Ovary (tissue), 9 donors: ENCODE measurements around the gene RPS23. TPM values are rescaled to one million over a fixed set of nuclear protein-coding genes. Genes with fewer than 3 reads are reported as not detected.

ENCODE experiments used
- DNase-seq, 5 donors: peaks; one replicate each; pipeline ENCODE4 v3.0.0-alpha.2; 2019 to 2020
- H3K27ac ChIP-seq, 2 donors: fragments of 200-600 bp; one replicate each; pipeline versions ENCODE4 v1.5.1 to v1.8.0; 2019 to 2022
- H3K27me3 ChIP-seq: fragments of 200-600 bp; one replicate; pipeline ENCODE4 v1.8.0; 2022
- H3K36me3 ChIP-seq: fragments of 200-600 bp; sonication (generic); one replicate; pipeline ENCODE4 v1.5.1; 2019
- H3K4me1 ChIP-seq: one replicate; pipeline ENCODE4 v1.8.1; 2013; ENCODE audit warnings: mild to moderate bottlenecking, moderate library complexity; ENCODE audit not compliant: insufficient read depth
- H3K4me3 ChIP-seq: fragments of 200-600 bp; sonication (generic); one replicate; pipeline ENCODE4 v1.5.1; 2017
- H3K9me3 ChIP-seq, 2 donors: fragments of 200-600 bp in 1 of 2; sonication (generic) in 1 of 2; one replicate each; pipeline versions ENCODE4 v1.5.1 to v1.8.1; 2013 to 2019; ENCODE audit warnings: mild to moderate bottlenecking in 1 of 2, moderate library complexity in 1 of 2
- EP300 ChIP-seq: sonication (generic); formaldehyde crosslinking; IDR thresholded peaks from one replicate; pipeline ENCODE4 v1.6.1; 2017; ENCODE audit warnings: antibody characterized with exemption
- POLR2A ChIP-seq: fragments of 450-650 bp; IDR thresholded peaks from one replicate; pipeline ENCODE4 v1.6.1; 2017; ENCODE audit warnings: antibody characterized with exemption, mild to moderate bottlenecking, moderate library complexity
- WGBS, 3 donors: extraction: QIAGEN DNeasy Blood & Tissue Kit in 1 of 3; methylation state at CpG; one replicate each; pipeline versions ENCODE4 v1.1.5 to v1.1.7; 2013 to 2017; 5-methylcytosine and 5-hydroxymethylcytosine counted together
- intact Hi-C, 4 donors: fragments of 100-400 bp; cut with DNase I; formaldehyde crosslinking; loops; one replicate each; pipeline versions ENCODE4 v1.11.0 to v1.15.1; 2022 to 2023
- polyA plus RNA-seq, 2 donors: library from polyadenylated mRNA; stranded (reverse); fragments of 200-250 nt in 1 of 2; fragments of 350-450 nt in 1 of 2; fragmentation: Illumina TruSeq in 1 of 2; extraction: RNeasy Lipid Tissue Mini Kit (QIAGEN cat#74804) in 1 of 2; gene quantifications; one replicate each; pipeline ENCODE4 v1.2.3, GENCODE V29; 2013 to 2014
- total RNA-seq, 7 donors: library from RNA; depleted of rRNA in 2 of 7; stranded (reverse); fragments of >200 nt in 2 of 7; fragmentation: NEBNext Ultra II Directional in 3 of 7; extraction: Animal tissue kit (Norgen Biotek cat#: 25700) in 3 of 7; gene quantifications; one replicate each; pipeline versions ENCODE4 v1.1.0 to v1.2.4, GENCODE V29; 2016 to 2023
- TF ChIP-seq, protein P1 (sequence below), 3 donors: fragments of 450-650 bp in 2 of 3; fragments of 200-600 bp in 1 of 3; IDR thresholded peaks; one replicate each; pipeline versions ENCODE4 v1.5.1 to v1.8.0; 2016 to 2022; ENCODE audit warnings: antibody characterized with exemption in 3 of 3, mild to moderate bottlenecking in 1 of 3
- donor health status: DM: no; HTN: no; CAD: no; lungs with moderate emphysema.
- donor health status: DM: no; HTN: no; CAD: no.
- donor health status: Bipolar disorder and iron deficiency.
- donor health status: DM: yes; HTN: yes; CAD: no.
- donor health status: DM: no; HTN: no; CAD: no.
- donor health status: DM: yes; HTN: yes; CAD: no.

RPS23 gene
- total and polyA plus RNA-seq, 9 donors = 3,397 to 8,268 (median 4,763) TPM

DNA sequence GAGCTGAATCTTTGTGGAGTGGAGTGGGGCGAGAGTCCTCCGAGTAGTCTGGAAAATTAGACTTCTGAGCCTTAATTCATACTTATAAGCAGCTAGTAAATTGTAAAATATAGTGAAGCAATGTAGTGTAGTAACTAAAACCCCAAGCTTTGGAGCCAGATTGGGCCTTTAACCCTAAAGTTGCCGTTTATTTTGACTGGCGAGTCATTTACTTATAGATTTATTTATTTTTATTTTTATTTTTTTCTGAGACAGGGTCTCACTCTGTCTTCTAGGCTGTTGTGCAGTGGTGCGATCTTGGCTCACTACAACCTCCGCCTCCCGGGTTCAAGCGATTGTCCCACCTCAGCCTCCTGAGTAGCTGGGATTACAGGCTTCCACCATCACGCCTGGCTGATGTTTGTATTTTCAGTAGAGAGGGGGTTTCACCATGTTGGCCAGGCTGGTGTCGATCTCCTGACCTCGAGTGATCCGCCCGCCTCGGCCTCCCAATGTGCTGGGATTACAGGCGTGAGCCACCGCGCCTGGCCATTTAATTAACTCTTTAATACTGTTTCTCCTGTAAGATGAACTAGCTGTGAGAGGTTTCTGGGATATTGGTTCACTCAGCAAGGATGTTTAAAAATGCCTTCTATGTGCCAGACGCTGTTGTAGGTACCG lies 687 bp upstream of the RPS23 start:
- H3K36me3 ChIP-seq = no peaks in the 10 kb centered on the region
- peak overlapping the region; percentile 68 for H3K4me3 ChIP-seq
- DNase-seq = peak in 3 of 5 donors; percentile 29 to 48 (median 41)
- 22 to 55% (median 55%) methylated on average over 19 of the region's 19 CpGs for WGBS, 3 donors
- intact Hi-C loops = no loop called here
- H3K27ac ChIP-seq = peak overlapping the region; percentile 56 to 75
- peaks cover 5% of the 10 kb centered on the region for H3K4me1 ChIP-seq
- no peaks in the 10 kb centered on the region for H3K27me3 ChIP-seq
- H3K9me3 ChIP-seq = no peaks in the 10 kb centered on the region
- peak; percentile 28 for TF ChIP-seq POLR2A
- TF ChIP-seq EP300 = no peak
- TF ChIP-seq, protein P1, sequence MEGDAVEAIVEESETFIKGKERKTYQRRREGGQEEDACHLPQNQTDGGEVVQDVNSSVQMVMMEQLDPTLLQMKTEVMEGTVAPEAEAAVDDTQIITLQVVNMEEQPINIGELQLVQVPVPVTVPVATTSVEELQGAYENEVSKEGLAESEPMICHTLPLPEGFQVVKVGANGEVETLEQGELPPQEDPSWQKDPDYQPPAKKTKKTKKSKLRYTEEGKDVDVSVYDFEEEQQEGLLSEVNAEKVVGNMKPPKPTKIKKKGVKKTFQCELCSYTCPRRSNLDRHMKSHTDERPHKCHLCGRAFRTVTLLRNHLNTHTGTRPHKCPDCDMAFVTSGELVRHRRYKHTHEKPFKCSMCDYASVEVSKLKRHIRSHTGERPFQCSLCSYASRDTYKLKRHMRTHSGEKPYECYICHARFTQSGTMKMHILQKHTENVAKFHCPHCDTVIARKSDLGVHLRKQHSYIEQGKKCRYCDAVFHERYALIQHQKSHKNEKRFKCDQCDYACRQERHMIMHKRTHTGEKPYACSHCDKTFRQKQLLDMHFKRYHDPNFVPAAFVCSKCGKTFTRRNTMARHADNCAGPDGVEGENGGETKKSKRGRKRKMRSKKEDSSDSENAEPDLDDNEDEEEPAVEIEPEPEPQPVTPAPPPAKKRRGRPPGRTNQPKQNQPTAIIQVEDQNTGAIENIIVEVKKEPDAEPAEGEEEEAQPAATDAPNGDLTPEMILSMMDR (IDR thresholded peaks at IDR 0.05) = no peak

GRCh38 chr5:82277613-82277986 lies 554 bp downstream of the RPS23 start:
- Histone ChIP-seq H3K4me1 (peaks cover 5% of the 10 kb centered on the region), H3K27ac (peak overlapping the region; percentile 56 to 75), H3K36me3 (no peaks in the 10 kb centered on the region), H3K9me3 (no peaks in the 10 kb centered on the region), H3K4me3 (peak overlapping the region; percentile 68), H3K27me3 (no peaks in the 10 kb centered on the region)
- intact Hi-C loops = no loop called here
- TF ChIP-seq EP300 (no peak), POLR2A (no peak)
- TF ChIP-seq, protein P1 (IDR thresholded peaks at IDR 0.05) = no peak
- no peak for DNase-seq
- 1 to 2% (median 2%) methylated on average over 15 of the region's 15 CpGs for WGBS, 3 donors

GRCh38 chr5:82276800-82277612 lies 1.1 kb downstream of the RPS23 start:
- Histone ChIP-seq H3K4me1 (peaks cover 5% of the 10 kb centered on the region), H3K36me3 (no peaks in the 10 kb centered on the region), H3K4me3 (peak overlapping the region; percentile 68), H3K27ac (peak overlapping the region in 1 of 2 donors; percentile 56), H3K27me3 (no peaks in the 10 kb centered on the region), H3K9me3 (no peaks in the 10 kb centered on the region)
- no peak for DNase-seq
- TF ChIP-seq, protein P1 (IDR thresholded peaks at IDR 0.05) = no peak
- WGBS, 3 donors = 71 to 74% (median 72%) methylated on average over 11 of the region's 11 CpGs
- intact Hi-C loops = no loop called here

GRCh38 chr5:82275216-82275664 lies 2.9 kb downstream of the RPS23 start:
- no peak for DNase-seq
- Histone ChIP-seq H3K27ac (no peak overlapping the region), H3K4me3 (no peak overlapping the region), H3K36me3 (no peaks in the 10 kb centered on the region), H3K4me1 (peaks cover 5% of the 10 kb centered on the region), H3K9me3 (no peaks in the 10 kb centered on the region), H3K27me3 (no peaks in the 10 kb centered on the region)
- 77 to 97% (median 80%) methylated on average over 1 of the region's 1 CpG for WGBS, 3 donors
- no peak for TF ChIP-seq POLR2A
- TF ChIP-seq EP300 = no peak
- intact Hi-C loops = no loop called here
